Karpas-422 (cell line): Measurements from ENCODE around the gene SEMA5A. TPM values are rescaled to one million over a fixed set of nuclear protein-coding genes. Genes with fewer than 3 reads are reported as not detected.

Experiments
- DNase-seq: peaks from one replicate; pipeline ENCODE4 v3.0.0-alpha.2; 2015
- H2AFZ ChIP-seq: fragments of 200-600 bp; sonication (generic); 2 replicates; pipeline ENCODE4 v1.6.1; 2014; ENCODE audit warnings: antibody characterized with exemption, low read length, mixed read lengths
- H3K27ac ChIP-seq: fragments of 200-600 bp; sonication (generic); 2 replicates; pipeline ENCODE4 v1.5.1; 2014; ENCODE audit warnings: mild to moderate bottlenecking, low read length, moderate library complexity
- H3K27me3 ChIP-seq: fragments of 200-600 bp; sonication (generic); 2 replicates; pipeline ENCODE4 v1.6.1; 2014; ENCODE audit warnings: low read length, mixed read lengths
- H3K36me3 ChIP-seq: fragments of 200-600 bp; sonication (generic); 2 replicates; pipeline ENCODE4 v1.6.1; 2014; ENCODE audit warnings: low read length, mixed read lengths; ENCODE audit not compliant: insufficient read depth
- H3K4me1 ChIP-seq: fragments of 200-600 bp; sonication (generic); 2 replicates; pipeline ENCODE4 v1.6.1; 2014; ENCODE audit warnings: mild to moderate bottlenecking, low read length, mixed read lengths
- H3K4me2 ChIP-seq: fragments of 200-600 bp; sonication (generic); 2 replicates; pipeline ENCODE4 v1.6.1; 2014; ENCODE audit warnings: low read length, low read depth, mild to moderate bottlenecking; ENCODE audit not compliant: poor library complexity, severe bottlenecking
- H3K4me3 ChIP-seq: fragments of 200-600 bp; sonication (generic); 2 replicates; pipeline ENCODE4 v1.5.1; 2014; ENCODE audit warnings: mild to moderate bottlenecking, antibody characterized with exemption, low read length, mixed read lengths
- H3K79me2 ChIP-seq: fragments of 200-600 bp; sonication (generic); 2 replicates; pipeline ENCODE4 v1.6.1; 2014; ENCODE audit warnings: mild to moderate bottlenecking, low read length, mixed read lengths
- H3K9ac ChIP-seq: fragments of 200-600 bp; sonication (generic); 2 replicates; pipeline ENCODE4 v1.6.0; 2014; ENCODE audit warnings: low read length
- H3K9me2 ChIP-seq: fragments of 200-600 bp; sonication (generic), shearing (Covaris generic); replicated peaks from 2 replicates; pipeline ENCODE4 v1.6.0; 2014; ENCODE audit warnings: mild to moderate bottlenecking, low read length, moderate library complexity; ENCODE audit not compliant: insufficient read depth
- H3K9me3 ChIP-seq: fragments of 300-700, 200-600 bp; sonication (generic); 2 replicates; pipeline ENCODE4 v1.6.1; 2014; ENCODE audit warnings: low read length, mixed read lengths
- H4K20me1 ChIP-seq: fragments of 200-600 bp; sonication (generic); 2 replicates; pipeline ENCODE4 v1.6.1; 2014; ENCODE audit warnings: mild to moderate bottlenecking, antibody characterized with exemption, low read length, low read depth; ENCODE audit not compliant: insufficient read depth
- total RNA-seq: library from RNA; depleted of rRNA; stranded (reverse); fragments of >200 nt; shearing (Covaris generic); gene quantifications from 2 replicates; pipeline ENCODE4 v1.2.3, GENCODE V29; 2014; ENCODE audit warnings: low replicate concordance

SEMA5A gene
- total RNA-seq, 1 experiment from 2014 or later, result not detected

DNA sequence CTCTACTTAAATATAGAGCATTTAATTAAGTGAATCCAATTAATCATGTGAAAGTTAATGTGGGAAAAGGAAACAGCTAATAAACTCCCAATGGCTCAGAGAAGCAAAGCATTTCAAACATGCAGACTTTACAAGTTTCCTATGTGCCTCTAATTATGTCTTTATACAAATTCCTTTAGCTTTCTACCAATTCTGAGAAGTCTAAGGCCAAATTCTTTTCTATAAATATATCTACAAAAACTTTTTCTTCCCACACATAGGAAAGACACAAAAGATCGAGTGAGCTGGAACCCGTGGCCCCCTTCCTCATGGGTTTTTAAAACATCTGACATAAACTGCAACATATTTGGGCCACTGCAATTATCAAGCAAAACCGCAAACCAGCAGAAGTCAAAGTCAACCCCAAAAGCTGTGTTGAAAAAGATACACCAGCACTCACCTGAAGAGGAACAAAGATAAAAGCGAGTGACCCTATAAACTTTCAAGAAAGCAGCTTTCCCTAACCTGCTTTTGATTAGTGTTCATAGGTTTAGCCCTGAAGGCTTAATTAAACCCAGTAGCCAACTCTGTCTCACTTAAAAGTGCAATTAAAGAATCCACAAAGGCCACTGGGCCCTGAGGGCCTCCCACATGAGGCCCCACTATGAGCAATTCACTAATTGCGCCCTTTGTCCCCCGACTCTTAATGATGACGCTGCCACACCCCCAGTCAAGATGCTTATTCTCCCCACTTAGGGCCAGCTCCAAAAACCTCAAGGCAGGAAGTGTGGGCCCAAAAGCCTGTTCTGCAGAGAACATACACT lies 12.1 kb downstream of the SEMA5A start:
- DNase-seq, result no peak
- Histone ChIP-seq H3K79me2 (no peaks in the 10 kb centered on the region), H3K4me2 (no peak overlapping the region), H3K36me3 (no peaks in the 10 kb centered on the region), H3K9me2 (no peaks in the 10 kb centered on the region), H3K9me3 (no peaks in the 10 kb centered on the region), H3K27me3 (no peaks in the 10 kb centered on the region), H3K4me1 (no peaks in the 10 kb centered on the region), H3K27ac (no peak overlapping the region), H3K4me3 (no peak overlapping the region), H4K20me1 (no peaks in the 10 kb centered on the region), H3K9ac (no peak overlapping the region), H2AFZ (no peak overlapping the region)

DNA sequence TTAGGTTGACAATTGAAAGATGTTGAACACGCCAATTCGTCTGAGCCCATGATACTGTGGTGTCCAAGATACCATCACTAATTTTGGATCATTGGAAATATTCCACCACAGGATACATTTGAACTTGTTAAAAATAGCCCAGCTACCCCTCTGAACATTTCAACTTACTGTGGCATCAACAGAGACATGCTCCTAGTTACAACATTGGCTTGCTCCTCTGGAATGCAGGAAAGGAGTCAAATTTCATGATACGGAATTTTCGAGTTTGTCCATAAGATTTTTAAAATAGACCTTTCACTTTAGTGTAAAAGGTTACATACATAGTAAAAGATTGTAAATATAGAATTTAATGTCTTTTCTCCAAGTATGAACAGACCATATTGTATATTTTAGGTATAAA lies 12.8 kb downstream of the SEMA5A start:
- Histone ChIP-seq H3K27me3 (no peaks in the 10 kb centered on the region), H3K9me2 (no peaks in the 10 kb centered on the region)

DNA sequence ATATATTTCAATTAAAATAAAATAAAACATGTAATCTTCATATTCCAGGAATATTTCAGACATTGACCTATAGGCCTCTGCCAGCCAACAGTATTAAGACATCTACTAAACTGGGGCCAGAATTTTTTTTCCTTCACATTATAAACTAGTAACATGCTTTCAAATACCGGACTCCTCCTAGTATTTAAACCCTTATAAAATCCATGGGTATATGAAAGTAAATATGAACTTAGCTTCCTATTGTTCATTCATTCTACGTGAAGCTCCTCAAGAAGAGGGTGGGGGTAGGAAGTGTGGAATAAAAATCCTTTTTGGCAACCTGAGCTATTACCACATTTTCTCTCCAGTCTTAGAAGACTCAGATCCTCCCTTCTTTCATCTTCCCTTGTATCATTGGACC lies 16.4 kb downstream of the SEMA5A start:
- H3K4me2 ChIP-seq, result no peak overlapping the region
- H3K4me1 ChIP-seq, result no peaks in the 10 kb centered on the region
- no peaks in the 10 kb centered on the region for H3K9me2 ChIP-seq
- H2AFZ ChIP-seq, result no peak overlapping the region
- H3K4me3 ChIP-seq, result no peak overlapping the region
- DNase-seq, result no peak
- no peaks in the 10 kb centered on the region for H3K27me3 ChIP-seq
- no peaks in the 10 kb centered on the region for H3K79me2 ChIP-seq
- H3K9ac ChIP-seq, result no peak overlapping the region
- no peaks in the 10 kb centered on the region for H4K20me1 ChIP-seq
- no peaks in the 10 kb centered on the region for H3K36me3 ChIP-seq
- no peak overlapping the region for H3K27ac ChIP-seq
- H3K9me3 ChIP-seq, result no peaks in the 10 kb centered on the region

More for the DNA sequence above, 12.8 kb downstream of the SEMA5A start:
- no peaks in the 10 kb centered on the region for H3K4me1 ChIP-seq
- no peak for DNase-seq
- H4K20me1 ChIP-seq, result no peaks in the 10 kb centered on the region
- no peak overlapping the region for H2AFZ ChIP-seq
- H3K36me3 ChIP-seq, result no peaks in the 10 kb centered on the region
- H3K9ac ChIP-seq, result no peak overlapping the region
- H3K27ac ChIP-seq, result no peak overlapping the region
- no peaks in the 10 kb centered on the region for H3K79me2 ChIP-seq
- H3K4me3 ChIP-seq, result no peak overlapping the region
- no peaks in the 10 kb centered on the region for H3K9me3 ChIP-seq
- no peak overlapping the region for H3K4me2 ChIP-seq

DNA sequence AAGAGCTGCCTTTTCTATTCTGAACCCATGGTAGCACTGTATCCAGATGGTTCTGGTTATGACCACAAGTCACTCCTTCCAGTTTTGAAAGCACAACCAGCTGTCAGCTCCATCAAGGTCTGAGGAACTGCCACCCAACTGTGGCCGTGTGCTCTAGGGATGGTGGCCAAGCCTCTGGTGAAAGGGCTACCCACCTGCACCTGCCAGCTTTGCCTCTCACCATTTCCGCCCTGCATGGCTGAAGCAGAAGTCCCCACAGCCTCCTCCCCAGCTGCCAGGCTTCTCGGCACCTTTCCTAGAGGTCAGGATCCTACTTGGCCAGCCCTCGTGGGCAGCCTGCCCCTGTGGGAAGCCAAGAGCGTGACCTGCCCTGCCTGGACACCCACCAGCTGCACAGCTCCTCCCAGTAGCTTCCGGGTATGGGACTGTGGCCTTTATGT lies 16.8 kb downstream of the SEMA5A start:
- Histone ChIP-seq H2AFZ (no peak overlapping the region), H3K4me1 (no peaks in the 10 kb centered on the region)
- DNase-seq, result no peak

GRCh38 chr5:9524941-9525340 lies 20.9 kb downstream of the SEMA5A start:
- no peaks in the 10 kb centered on the region for H3K4me1 ChIP-seq
- no peak overlapping the region for H3K4me3 ChIP-seq
- H3K27me3 ChIP-seq, result no peaks in the 10 kb centered on the region
- no peaks in the 10 kb centered on the region for H3K9me3 ChIP-seq
- DNase-seq, result no peak
- no peak overlapping the region for H3K4me2 ChIP-seq
- no peak overlapping the region for H3K27ac ChIP-seq
- no peak overlapping the region for H3K9ac ChIP-seq
- H2AFZ ChIP-seq, result no peak overlapping the region
- no peaks in the 10 kb centered on the region for H4K20me1 ChIP-seq
- no peaks in the 10 kb centered on the region for H3K36me3 ChIP-seq
- no peaks in the 10 kb centered on the region for H3K9me2 ChIP-seq
- H3K79me2 ChIP-seq, result no peaks in the 10 kb centered on the region

More for the DNA sequence above, 16.8 kb downstream of the SEMA5A start:
- Histone ChIP-seq H3K4me2 (no peak overlapping the region), H3K9me2 (no peaks in the 10 kb centered on the region), H3K27ac (no peak overlapping the region), H3K9me3 (no peaks in the 10 kb centered on the region), H3K36me3 (no peaks in the 10 kb centered on the region), H3K9ac (no peak overlapping the region), H3K4me3 (no peak overlapping the region), H3K79me2 (no peaks in the 10 kb centered on the region), H4K20me1 (no peaks in the 10 kb centered on the region), H3K27me3 (no peaks in the 10 kb centered on the region)

- DNase-seq, result no peak
- H3K36me3 ChIP-seq, result no peaks in the 10 kb centered on the region
- H3K4me1 ChIP-seq, result no peaks in the 10 kb centered on the region
- H3K9me2 ChIP-seq, result no peaks in the 10 kb centered on the region
- no peak overlapping the region for H3K27ac ChIP-seq
- no peak overlapping the region for H3K9ac ChIP-seq
- H2AFZ ChIP-seq, result no peak overlapping the region
- H3K27me3 ChIP-seq, result no peaks in the 10 kb centered on the region
- no peak overlapping the region for H3K4me3 ChIP-seq
- H3K9me3 ChIP-seq, result no peaks in the 10 kb centered on the region
- no peaks in the 10 kb centered on the region for H3K79me2 ChIP-seq
- no peak overlapping the region for H3K4me2 ChIP-seq
- H4K20me1 ChIP-seq, result no peaks in the 10 kb centered on the region
Observed at GRCh38 chr5:9523090-9523823, 22.6 kb downstream of the SEMA5A start.

DNA sequence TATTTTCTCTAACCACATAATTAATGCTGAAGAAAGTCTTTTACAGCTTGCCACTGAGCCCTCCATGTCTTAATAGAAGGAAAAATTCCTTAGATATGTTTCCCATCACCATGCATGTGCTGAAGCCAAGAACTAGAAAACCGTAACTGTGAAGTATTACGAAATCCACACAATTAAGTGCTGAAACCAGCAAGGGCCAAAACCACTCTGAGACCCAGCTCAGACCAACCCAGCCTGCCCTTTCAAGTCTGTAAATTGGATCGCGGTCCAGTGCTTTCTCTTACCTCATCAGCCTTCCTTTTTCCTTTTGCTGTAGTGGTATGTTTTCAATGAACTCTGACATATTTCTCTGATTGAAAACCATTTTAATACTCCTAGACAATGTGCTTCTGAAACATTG lies 26.3 kb downstream of the SEMA5A start:
- H3K27me3 ChIP-seq, result no peaks in the 10 kb centered on the region
- no peak overlapping the region for H3K27ac ChIP-seq
- no peak overlapping the region for H3K9ac ChIP-seq
- DNase-seq, result no peak
- H3K36me3 ChIP-seq, result no peaks in the 10 kb centered on the region
- no peak overlapping the region for H3K4me2 ChIP-seq
- no peaks in the 10 kb centered on the region for H3K4me1 ChIP-seq
- no peak overlapping the region for H2AFZ ChIP-seq
- no peaks in the 10 kb centered on the region for H4K20me1 ChIP-seq
- H3K4me3 ChIP-seq, result no peak overlapping the region
- no peaks in the 10 kb centered on the region for H3K9me2 ChIP-seq
- H3K79me2 ChIP-seq, result no peaks in the 10 kb centered on the region
- H3K9me3 ChIP-seq, result no peaks in the 10 kb centered on the region

DNA sequence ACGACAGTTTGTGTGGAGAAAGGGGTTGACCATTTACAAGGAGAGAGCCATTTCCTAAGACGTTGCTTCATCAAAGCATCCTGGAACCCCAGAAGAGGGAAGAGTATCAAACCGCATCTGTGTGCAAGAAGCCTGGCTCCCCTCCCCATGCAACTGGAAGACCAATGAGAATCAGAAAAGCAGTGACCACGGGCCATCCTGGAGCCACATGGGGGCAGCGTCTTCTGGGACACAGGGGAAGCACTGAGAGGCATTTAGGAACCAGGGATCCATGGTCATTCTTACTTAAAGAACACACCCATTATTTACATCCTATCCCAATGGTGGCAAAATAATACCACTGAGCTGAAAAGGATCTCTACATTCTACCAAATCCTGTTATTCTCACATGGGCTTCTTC lies 29.3 kb downstream of the SEMA5A start:
- Histone ChIP-seq H3K9ac (no peak overlapping the region), H3K9me3 (no peaks in the 10 kb centered on the region), H3K4me2 (no peak overlapping the region), H3K27ac (no peak overlapping the region), H3K4me3 (no peak overlapping the region), H3K79me2 (no peaks in the 10 kb centered on the region), H3K36me3 (no peaks in the 10 kb centered on the region), H3K4me1 (no peaks in the 10 kb centered on the region), H3K27me3 (no peaks in the 10 kb centered on the region), H4K20me1 (no peaks in the 10 kb centered on the region), H3K9me2 (no peaks in the 10 kb centered on the region), H2AFZ (no peak overlapping the region)
- no peak for DNase-seq
